Liver (tissue), 9 donors: Measurements from ENCODE around the gene FAM219A. TPM values are rescaled to one million over a fixed set of nuclear protein-coding genes. Genes with fewer than 3 reads are reported as not detected.

ENCODE experiments used
- DNase-seq: peaks from one replicate; pipeline ENCODE4 v3.0.0-alpha.2; 2017; ENCODE audit warnings: low spot score
- H3K27ac ChIP-seq, 2 donors: one replicate each; pipeline ENCODE4 v1.7.0; 2013; ENCODE audit warnings: inconsistent platforms in 2 of 2, low read length in 2 of 2, control low read depth in 1 of 2, low read depth in 1 of 2, mild to moderate bottlenecking in 1 of 2
- H3K27me3 ChIP-seq, 4 donors: one replicate each; pipeline versions ENCODE4 v1.6.1 to v1.7.0; 2013; ENCODE audit warnings: low read length in 3 of 4, inconsistent platforms in 1 of 4, mild to moderate bottlenecking in 1 of 4, moderate library complexity in 1 of 4; ENCODE audit not compliant: control insufficient read depth in 4 of 4, insufficient read depth in 4 of 4
- H3K36me3 ChIP-seq, 4 donors: one replicate each; pipeline versions ENCODE4 v1.6.1 to v1.7.0; 2013; ENCODE audit warnings: low read length in 3 of 4, mild to moderate bottlenecking in 3 of 4, low read depth in 1 of 4, moderate library complexity in 1 of 4; ENCODE audit not compliant: control insufficient read depth in 4 of 4, insufficient read depth in 3 of 4
- H3K4me1 ChIP-seq, 4 donors: one replicate each; pipeline versions ENCODE4 v1.6.1 to v1.7.0; 2013; ENCODE audit warnings: low read length in 3 of 4, mild to moderate bottlenecking in 3 of 4, moderate library complexity in 1 of 4; ENCODE audit not compliant: control insufficient read depth in 4 of 4, insufficient read depth in 4 of 4
- H3K4me3 ChIP-seq, 3 donors: one replicate each; pipeline versions ENCODE4 v1.6.1 to v1.7.0; 2013; ENCODE audit warnings: low read length in 3 of 3, control low read depth in 1 of 3, low read depth in 1 of 3, mild to moderate bottlenecking in 1 of 3
- H3K9ac ChIP-seq, 2 donors: one replicate each; pipeline ENCODE4 v1.7.0; 2013; ENCODE audit warnings: low read length in 2 of 2, mild to moderate bottlenecking in 2 of 2, moderate library complexity in 2 of 2, control low read depth in 1 of 2, low read depth in 1 of 2
- H3K9me3 ChIP-seq, 4 donors: one replicate each; pipeline versions ENCODE4 v1.6.1 to v1.7.0; 2013; ENCODE audit warnings: low read length in 3 of 4; ENCODE audit not compliant: control insufficient read depth in 4 of 4
- CTCF ChIP-seq: fragments of 150-350 bp; IDR thresholded peaks from 2 replicates; pipeline ENCODE4 v1.5.1; 2017; ENCODE audit warnings: improper control_type of control experiment, low read depth, low read length; ENCODE audit not compliant: missing input control
- EGR1 ChIP-seq, 2 donors: IDR thresholded peaks; 2 replicates each; pipeline ENCODE4 v1.6.1; 2016 to 2018; ENCODE audit warnings: antibody characterized with exemption in 2 of 2, low read depth in 2 of 2
- FOXA1 ChIP-seq: IDR thresholded peaks from 2 replicates; pipeline ENCODE4 v1.6.1; 2016; ENCODE audit warnings: antibody characterized with exemption
- GABPA ChIP-seq, 2 donors: IDR thresholded peaks in 1 of 2; conservative IDR thresholded peaks in 1 of 2; 2 replicates each; pipeline ENCODE4 v1.6.1; 2016; ENCODE audit warnings: antibody characterized with exemption in 2 of 2, mild to moderate bottlenecking in 1 of 2, moderate library complexity in 1 of 2
- HNF4A ChIP-seq, 2 donors: conservative IDR thresholded peaks; 2 replicates each; pipeline ENCODE4 v1.6.1; 2016; ENCODE audit warnings: antibody characterized with exemption in 2 of 2, mild to moderate bottlenecking in 2 of 2
- HNF4G ChIP-seq: IDR thresholded peaks from 2 replicates; pipeline ENCODE4 v1.6.1; 2016; ENCODE audit warnings: antibody characterized with exemption
- JUND ChIP-seq, 2 donors: IDR thresholded peaks; 2 replicates each; pipeline ENCODE4 v1.6.1; 2016; ENCODE audit warnings: antibody characterized with exemption in 2 of 2
- MAX ChIP-seq: IDR thresholded peaks from 2 replicates; pipeline ENCODE4 v1.6.1; 2016; ENCODE audit warnings: antibody characterized with exemption
- RAD21 ChIP-seq, 2 donors: IDR thresholded peaks; 2 replicates each; pipeline ENCODE4 v1.6.1; 2016; ENCODE audit warnings: antibody characterized with exemption in 2 of 2, mild to moderate bottlenecking in 2 of 2
- REST ChIP-seq: IDR thresholded peaks from 2 replicates; pipeline ENCODE4 v1.6.1; 2016; ENCODE audit warnings: antibody characterized with exemption, mild to moderate bottlenecking
- SP1 ChIP-seq: IDR thresholded peaks from 2 replicates; pipeline ENCODE4 v1.6.1; 2018; ENCODE audit warnings: antibody characterized with exemption, mild to moderate bottlenecking
- TAF1 ChIP-seq: conservative IDR thresholded peaks from 2 replicates; pipeline ENCODE4 v1.6.1; 2016; ENCODE audit warnings: antibody characterized with exemption, mild to moderate bottlenecking
- YY1 ChIP-seq: IDR thresholded peaks from 2 replicates; pipeline ENCODE4 v1.6.1; 2016; ENCODE audit warnings: antibody characterized with exemption, mild to moderate bottlenecking
- ZBTB33 ChIP-seq: IDR thresholded peaks from 2 replicates; pipeline ENCODE4 v1.6.1; 2016; ENCODE audit warnings: antibody characterized with exemption
- WGBS: extraction: QIAGEN DNeasy Blood & Tissue Kit; methylation state at CpG from one replicate; pipeline ENCODE4 v1.1.7; 2013; 5-methylcytosine and 5-hydroxymethylcytosine counted together
- polyA plus RNA-seq, 2 donors: library from polyadenylated mRNA; stranded (reverse) in 1 of 2; unstranded in 1 of 2; fragments of 200-250 nt in 1 of 2; fragments of >200 nt in 1 of 2; fragmentation: Nextera tagmentation in 1 of 2; extraction: Ambion mirVana in 1 of 2; gene quantifications; one replicate each; pipeline versions ENCODE4 v1.2.1 to v1.2.3, GENCODE V29; 2013 to 2015
- total RNA-seq, 2 donors: library from RNA; depleted of rRNA; stranded (reverse); fragments of >200 nt; gene quantifications; one replicate each; pipeline ENCODE4 v1.2.3, GENCODE V29; 2014
- donor health status: healthy.
- donor health status: healthy.
- donor health status: healthy.
- donor health status: healthy.
- donor health status: healthy.

FAM219A gene
- total RNA-seq (1 to 10 TPM; 1.6 to 3.6 TPM), polyA plus RNA-seq (1 to 10 TPM; 1.7 to 3.0 TPM)

GRCh38 chr9:34458013-34458958 lies at the start of gene FAM219A, which contains the start of gene DNAI1:
TSS of gene FAM219A (minus strand) at chr9:34458570. CDS start at chr9:34458263, 307 bp downstream.
TSS of gene DNAI1 (plus strand) at chr9:34458805. CDS start at chr9:34459006, 201 bp downstream.
- H3K27ac ChIP-seq = peak within 1 kb of the TSS; percentile 42 to 55
- H3K4me1 ChIP-seq = peaks cover 8 to 25% (median 17%) of the 10 kb centered on the region in 4 donors
- under 1% methylated on average over 94 of the region's 94 CpGs for WGBS
- H3K9ac ChIP-seq = peak within 1 kb of the TSS; percentile 8 to 12
- H3K27me3 ChIP-seq = no peaks in the 10 kb centered on the region
- H3K4me3 ChIP-seq = peak within 1 kb of the TSS; percentile 46 to 89 (median 78)
- DNase-seq = peak; percentile 97
- H3K9me3 ChIP-seq = no peaks in the 10 kb centered on the region
- TF ChIP-seq EGR1 (IDR thresholded peaks at IDR 0.05; ENCODE audit: low read depth in 2 of 2) (peak in 1 of 2 donors; percentile 14), REST (peak; percentile 87), CTCF (no peak), HNF4A (conservative IDR thresholded peaks at IDR 0.05) (peak in 1 of 2 donors; percentile 8), JUND (IDR thresholded peaks at IDR 0.05) (peak in 1 of 2 donors; percentile 36), YY1 (peak; percentile 71), GABPA (IDR thresholded peaks at IDR 0.05 in 1 of 2, conservative IDR thresholded peaks at IDR 0.05 in 1 of 2) (peak; percentile 66 to 89), SP1 (peak; percentile 83), MAX (peak; percentile 69), FOXA1 (no peak), ZBTB33 (peak; percentile 34), HNF4G (no peak), RAD21 (IDR thresholded peaks at IDR 0.05) (peak; percentile 14 to 19), TAF1 (no peak)
- no peaks in the 10 kb centered on the region for H3K36me3 ChIP-seq
